ENCODE results near the gene GPR87. TPM values are rescaled to one million over a fixed set of nuclear protein-coding genes. Genes with fewer than 3 reads are reported as not detected.

The GPR87 gene
- total and polyA plus RNA-seq, 9 of the 15 experiments (the other 6 are each of a cell fraction or from before 2014, with no cell fraction given) = not detected

- TF ChIP-seq MGA (IDR thresholded peaks at IDR 0.05) = no peak
Observed at GRCh38 chr3:151327571-151328198, 11.1 kb upstream of the GPR87 start (continued).

Data from K562 (cell line).